Omental fat pad (tissue), 4 donors: ENCODE data around the gene KRTAP10-10. TPM values are rescaled to one million over a fixed set of nuclear protein-coding genes. Genes with fewer than 3 reads are reported as not detected.
"Not testable (repeated sequence)": the region's sequence is repeated elsewhere in the genome, so short reads cannot be mapped to it uniquely, and the experiment has no call there.

Experiments used
- ATAC-seq: fragments of 150-250 bp; one replicate; pipeline ENCODE4 v1.9.1; 2016; ENCODE audit warnings: mild to moderate bottlenecking, moderate library complexity; ENCODE audit not compliant: low FRiP score
- DNase-seq: peaks from one replicate; pipeline ENCODE4 v3.0.0-alpha.2; 2019; ENCODE audit warnings: low spot score
- total RNA-seq, 4 donors: library from RNA; depleted of rRNA; stranded (reverse); fragments of >200 nt; gene quantifications; one replicate each; pipeline ENCODE4 v1.1.0, GENCODE V29; 2016
- TF ChIP-seq, protein P1 (sequence below), 3 donors: fragments of 450-650 bp; IDR thresholded peaks; one replicate each; pipeline ENCODE4 v1.5.1; 2016 to 2017; ENCODE audit warnings: antibody characterized with exemption in 3 of 3, mild to moderate bottlenecking in 3 of 3, moderate library complexity in 2 of 3

Gene KRTAP10-10, protein sequence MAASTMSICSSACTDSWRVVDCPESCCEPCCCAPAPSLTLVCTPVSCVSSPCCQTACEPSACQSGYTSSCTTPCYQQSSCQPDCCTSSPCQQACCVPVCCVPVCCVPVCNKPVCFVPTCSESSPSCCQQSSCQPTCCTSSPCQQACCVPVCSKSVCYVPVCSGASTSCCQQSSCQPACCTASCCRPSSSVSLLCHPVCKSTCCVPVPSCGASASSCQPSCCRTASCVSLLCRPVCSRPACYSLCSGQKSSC
- not detected for total RNA-seq

DNA sequence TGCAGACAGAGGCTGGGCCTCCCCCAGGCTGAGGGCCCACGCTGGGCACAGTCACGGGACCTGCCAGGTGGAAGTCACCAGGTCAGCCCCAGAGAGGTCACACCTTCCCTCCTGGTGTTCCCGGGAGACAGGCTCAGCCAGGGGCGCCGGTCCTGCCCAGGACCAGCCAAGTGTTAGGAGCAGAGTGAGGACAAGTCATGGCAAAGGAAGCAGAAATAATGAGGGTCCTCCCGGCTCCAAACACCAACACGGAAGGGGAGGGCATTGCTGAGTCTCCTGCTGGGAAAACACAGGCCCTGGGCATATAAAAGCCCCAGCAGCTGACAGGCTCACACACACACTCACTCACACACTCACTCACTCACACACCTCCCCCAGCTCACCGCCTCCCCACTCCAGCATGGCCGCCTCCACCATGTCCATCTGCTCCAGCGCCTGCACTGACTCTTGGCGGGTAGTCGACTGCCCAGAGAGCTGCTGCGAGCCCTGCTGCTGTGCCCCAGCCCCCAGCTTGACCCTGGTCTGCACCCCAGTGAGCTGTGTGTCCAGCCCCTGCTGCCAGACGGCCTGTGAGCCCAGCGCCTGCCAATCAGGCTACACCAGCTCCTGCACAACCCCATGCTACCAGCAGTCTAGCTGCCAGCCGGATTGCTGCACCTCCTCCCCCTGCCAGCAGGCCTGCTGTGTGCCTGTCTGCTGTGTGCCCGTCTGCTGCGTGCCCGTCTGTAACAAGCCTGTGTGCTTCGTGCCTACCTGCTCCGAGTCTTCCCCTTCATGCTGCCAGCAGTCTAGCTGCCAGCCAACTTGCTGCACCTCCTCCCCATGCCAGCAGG is at the start of gene KRTAP10-10:
KRTAP10-10 (plus strand) TSS at position 339 of the 833 bp plus-strand sequence; CDS start at position 401, 62 bp downstream.
- ATAC-seq (no peak), DNase-seq (no peak)
- TF ChIP-seq, protein P1, sequence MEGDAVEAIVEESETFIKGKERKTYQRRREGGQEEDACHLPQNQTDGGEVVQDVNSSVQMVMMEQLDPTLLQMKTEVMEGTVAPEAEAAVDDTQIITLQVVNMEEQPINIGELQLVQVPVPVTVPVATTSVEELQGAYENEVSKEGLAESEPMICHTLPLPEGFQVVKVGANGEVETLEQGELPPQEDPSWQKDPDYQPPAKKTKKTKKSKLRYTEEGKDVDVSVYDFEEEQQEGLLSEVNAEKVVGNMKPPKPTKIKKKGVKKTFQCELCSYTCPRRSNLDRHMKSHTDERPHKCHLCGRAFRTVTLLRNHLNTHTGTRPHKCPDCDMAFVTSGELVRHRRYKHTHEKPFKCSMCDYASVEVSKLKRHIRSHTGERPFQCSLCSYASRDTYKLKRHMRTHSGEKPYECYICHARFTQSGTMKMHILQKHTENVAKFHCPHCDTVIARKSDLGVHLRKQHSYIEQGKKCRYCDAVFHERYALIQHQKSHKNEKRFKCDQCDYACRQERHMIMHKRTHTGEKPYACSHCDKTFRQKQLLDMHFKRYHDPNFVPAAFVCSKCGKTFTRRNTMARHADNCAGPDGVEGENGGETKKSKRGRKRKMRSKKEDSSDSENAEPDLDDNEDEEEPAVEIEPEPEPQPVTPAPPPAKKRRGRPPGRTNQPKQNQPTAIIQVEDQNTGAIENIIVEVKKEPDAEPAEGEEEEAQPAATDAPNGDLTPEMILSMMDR (IDR thresholded peaks at IDR 0.05), result no peak

- TF ChIP-seq, protein P1 (IDR thresholded peaks at IDR 0.05), result no peak
- DNase-seq (no peak), ATAC-seq (no peak)
Measured at GRCh38 chr21:44589094-44589493, 48.1 kb upstream of the KRTAP10-10 start.

GRCh38 chr21:44589586-44590305 is 47.4 kb upstream of the KRTAP10-10 start:
- ATAC-seq (no peak), DNase-seq (no peak)

GRCh38 chr21:44590311-44590721 is 46.8 kb upstream of the KRTAP10-10 start:
- DNase-seq (no peak), ATAC-seq (no peak)
- TF ChIP-seq, protein P1 (IDR thresholded peaks at IDR 0.05), result no peak

More at GRCh38 chr21:44589586-44590305, 47.4 kb upstream of the KRTAP10-10 start:
- TF ChIP-seq, protein P1 (IDR thresholded peaks at IDR 0.05), result no peak

GRCh38 chr21:44590897-44591800 is 46.0 kb upstream of the KRTAP10-10 start:
- ATAC-seq, DNase-seq: not testable (repeated sequence)

- DNase-seq, result not testable (repeated sequence)
Measured at GRCh38 chr21:44591801-44592130, 45.4 kb upstream of the KRTAP10-10 start.

DNA sequence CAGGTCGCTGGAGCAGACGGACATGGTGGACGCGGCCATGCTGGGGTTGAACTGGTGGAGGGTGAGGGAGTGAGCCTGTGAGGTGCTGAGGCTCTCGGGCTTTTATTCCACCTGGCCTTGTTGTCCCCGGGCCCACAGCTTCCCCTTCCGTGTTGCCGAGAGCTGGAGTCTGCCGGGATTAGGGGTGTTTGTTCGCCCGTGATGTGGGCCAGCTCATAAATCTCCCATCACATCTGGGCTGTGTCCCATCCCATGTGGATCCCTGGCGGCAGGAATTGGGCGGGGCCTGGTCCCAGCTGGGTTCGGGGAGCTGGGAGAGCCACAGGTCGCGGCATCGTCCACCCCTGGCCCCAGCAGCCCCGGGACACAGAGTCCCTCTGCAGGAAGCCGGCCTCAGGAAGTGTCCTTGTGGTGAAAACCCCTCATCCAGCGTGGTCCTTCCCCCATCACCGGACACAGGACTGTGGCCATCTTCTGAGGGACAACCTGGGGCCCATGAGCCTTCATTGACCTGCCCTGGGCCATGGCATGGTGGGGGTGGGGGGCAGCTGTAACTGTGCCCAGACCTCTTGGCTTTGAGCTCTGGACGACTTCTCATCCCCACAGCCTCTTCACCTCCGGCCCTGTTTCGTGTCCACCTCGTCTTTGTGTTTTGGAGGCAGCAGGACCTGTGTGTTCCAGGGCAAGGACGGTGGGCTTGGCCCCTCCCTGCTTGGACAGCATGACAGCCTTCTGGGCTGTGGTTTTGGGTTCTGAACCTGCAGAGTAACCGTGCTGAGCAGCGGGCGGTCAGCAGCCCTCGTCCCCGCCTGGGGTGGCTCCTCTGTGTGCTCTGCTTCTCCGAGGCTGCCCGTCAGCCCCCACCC is 44.5 kb upstream of the KRTAP10-10 start, which contains the start of gene KRTAP10-6:
KRTAP10-6 (minus strand) TSS at position 60 of the 866 bp plus-strand sequence; CDS start at position 39, 21 bp downstream.
- TF ChIP-seq, protein P1 (IDR thresholded peaks at IDR 0.05), result no peak
- DNase-seq (no peak), ATAC-seq (no peak)

More at GRCh38 chr21:44591801-44592130, 45.4 kb upstream of the KRTAP10-10 start:
- ATAC-seq, result not testable (repeated sequence)
